GM18873 (cell line): Measurements from ENCODE around the gene ONECUT1.

Experiments used
- ATAC-seq: cut with Tn5 transposase; IDR thresholded peaks from one replicate; pipeline ENCODE4 v1.9.1; 2021; ENCODE audit warnings: mild to moderate bottlenecking, moderate library complexity, moderate number of reproducible peaks; ENCODE audit not compliant: unreplicated experiment, low FRiP score

The ONECUT1 gene

GRCh38 chr15:52783929-52784798, 6.0 kb downstream of the ONECUT1 start:
- ATAC-seq = no peak

GRCh38 chr15:52783191-52783829, 6.8 kb downstream of the ONECUT1 start:
- no peak for ATAC-seq

DNA sequence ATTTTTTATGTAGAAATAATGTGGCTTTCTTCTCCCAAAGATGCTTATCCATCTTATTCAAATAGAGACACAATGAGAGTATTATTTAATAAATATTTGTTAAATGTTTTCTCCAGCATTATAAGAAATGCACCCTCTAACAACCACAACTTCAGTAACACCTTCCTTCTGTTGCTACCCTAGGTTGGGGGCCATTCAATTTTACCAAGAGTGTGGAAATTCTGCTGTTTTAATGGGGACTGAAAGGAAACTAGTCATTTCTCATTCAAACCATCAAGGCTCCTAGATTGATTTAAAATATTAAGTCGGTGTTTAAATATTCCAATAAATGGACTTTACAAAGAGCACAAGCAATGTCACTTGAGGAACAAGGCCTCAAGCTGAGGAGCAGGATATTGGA, 7.6 kb downstream of the ONECUT1 start:
- ATAC-seq = no peak

GRCh38 chr15:52780172-52780980, 9.8 kb downstream of the ONECUT1 start:
- ATAC-seq = peak; percentile 55

GRCh38 chr15:52778457-52778856, 11.7 kb downstream of the ONECUT1 start:
- ATAC-seq = no peak

GRCh38 chr15:52772766-52773165, 17.4 kb downstream of the ONECUT1 start:
- ATAC-seq = no peak

DNA sequence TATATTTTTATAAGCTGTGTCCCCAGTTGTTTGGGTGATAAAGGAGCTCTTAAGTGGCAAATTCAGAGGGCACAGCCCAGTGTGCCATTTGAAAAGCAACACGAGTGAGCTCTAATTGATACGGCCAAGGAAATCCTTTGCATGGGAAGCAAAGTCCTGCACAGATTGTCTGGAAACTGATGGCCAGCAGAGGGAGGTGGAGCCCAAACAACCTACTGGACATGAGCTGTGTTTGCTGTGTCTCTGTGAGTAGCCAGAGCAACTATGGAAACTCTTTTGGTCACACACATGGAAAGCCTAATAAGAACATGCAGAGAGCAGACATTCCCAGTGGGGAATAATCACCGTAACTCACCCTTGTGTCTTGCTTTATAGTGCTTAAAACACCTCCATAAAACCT, 24.4 kb downstream of the ONECUT1 start:
- no peak for ATAC-seq

- no peak for ATAC-seq
Measured at GRCh38 chr15:52764731-52765130, 25.4 kb downstream of the ONECUT1 start.

DNA sequence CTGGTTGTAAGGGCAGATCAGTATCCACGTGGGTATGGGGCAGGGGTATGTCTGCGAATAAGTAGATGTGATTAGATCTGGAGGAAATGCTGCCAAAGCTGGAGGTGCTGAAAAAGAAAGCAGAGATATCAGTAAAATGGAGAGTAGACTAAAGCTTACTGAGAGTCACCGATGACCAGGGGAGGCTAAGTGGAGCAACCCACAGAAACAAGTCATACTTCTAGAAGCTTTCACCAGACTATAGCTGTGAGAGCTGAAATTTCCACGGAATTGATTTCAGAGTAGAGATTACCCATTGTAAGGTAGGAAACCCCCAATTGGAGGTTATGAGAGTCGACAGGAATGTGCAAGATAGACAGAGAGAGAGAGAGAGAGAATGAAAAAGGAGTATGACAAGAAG, 27.5 kb downstream of the ONECUT1 start:
- ATAC-seq = no peak

- no peak for ATAC-seq
Measured at GRCh38 chr15:52760562-52760961, 29.6 kb downstream of the ONECUT1 start.

DNA sequence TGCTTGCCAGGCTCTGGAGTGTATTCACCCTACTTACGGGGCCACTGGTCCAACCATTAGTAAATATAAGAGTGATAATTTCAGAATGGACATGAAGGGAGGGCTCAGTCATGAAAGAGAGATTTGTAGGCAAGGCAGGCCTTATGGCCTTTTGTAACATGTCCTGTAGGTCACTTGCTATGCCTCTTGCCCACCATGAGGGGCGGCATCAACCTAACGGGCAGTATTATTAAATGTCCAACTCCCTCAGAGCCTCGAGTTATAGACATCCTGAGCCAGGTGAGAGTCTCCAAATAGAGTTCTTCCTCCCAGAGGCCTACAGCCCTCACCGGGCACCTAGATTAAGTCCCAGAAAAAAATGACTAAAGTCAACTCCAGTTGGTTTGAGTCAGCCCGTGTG, 30.2 kb downstream of the ONECUT1 start:
- ATAC-seq = no peak

- ATAC-seq = no peak
Measured at GRCh38 chr15:52757496-52757895, 32.6 kb downstream of the ONECUT1 start.

DNA sequence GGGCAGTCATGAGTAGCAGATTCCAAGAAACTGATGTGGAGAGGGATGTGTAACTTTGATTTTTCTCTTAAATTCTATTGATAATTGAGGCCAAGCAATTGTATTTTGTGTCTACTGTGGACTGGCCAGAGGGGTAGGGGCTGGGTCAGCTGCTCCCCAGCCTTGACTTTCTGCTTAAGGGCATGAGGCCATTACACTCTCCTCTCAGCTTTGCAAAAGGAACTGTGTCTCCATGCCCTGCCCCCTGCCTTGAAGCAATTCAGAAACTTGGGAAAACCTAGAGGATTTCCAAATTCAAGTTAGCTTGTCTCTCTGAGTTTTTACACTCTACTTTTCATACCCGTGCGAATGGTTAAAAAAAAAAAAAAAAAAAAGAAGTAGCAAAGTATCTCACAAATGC, 38.6 kb downstream of the ONECUT1 start:
- no peak for ATAC-seq

DNA sequence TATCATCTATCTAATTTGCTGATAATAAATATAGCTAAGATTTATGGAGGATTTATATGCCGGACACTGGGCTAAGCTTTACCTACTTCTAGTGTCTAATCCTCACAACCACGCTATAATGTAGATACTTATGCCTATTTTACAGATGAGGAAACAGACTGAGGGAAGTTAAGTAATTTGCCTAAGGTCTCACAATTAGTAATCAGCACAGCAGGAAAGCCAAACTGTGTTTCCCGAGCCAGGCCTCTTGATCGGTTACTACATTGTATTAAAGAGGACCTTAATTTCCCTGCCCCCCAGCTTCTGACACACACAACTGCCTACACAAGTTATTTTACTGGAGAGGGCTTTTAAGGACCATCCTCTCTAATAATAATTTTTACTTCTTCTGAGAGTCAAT, 40.9 kb downstream of the ONECUT1 start:
- ATAC-seq = no peak

DNA sequence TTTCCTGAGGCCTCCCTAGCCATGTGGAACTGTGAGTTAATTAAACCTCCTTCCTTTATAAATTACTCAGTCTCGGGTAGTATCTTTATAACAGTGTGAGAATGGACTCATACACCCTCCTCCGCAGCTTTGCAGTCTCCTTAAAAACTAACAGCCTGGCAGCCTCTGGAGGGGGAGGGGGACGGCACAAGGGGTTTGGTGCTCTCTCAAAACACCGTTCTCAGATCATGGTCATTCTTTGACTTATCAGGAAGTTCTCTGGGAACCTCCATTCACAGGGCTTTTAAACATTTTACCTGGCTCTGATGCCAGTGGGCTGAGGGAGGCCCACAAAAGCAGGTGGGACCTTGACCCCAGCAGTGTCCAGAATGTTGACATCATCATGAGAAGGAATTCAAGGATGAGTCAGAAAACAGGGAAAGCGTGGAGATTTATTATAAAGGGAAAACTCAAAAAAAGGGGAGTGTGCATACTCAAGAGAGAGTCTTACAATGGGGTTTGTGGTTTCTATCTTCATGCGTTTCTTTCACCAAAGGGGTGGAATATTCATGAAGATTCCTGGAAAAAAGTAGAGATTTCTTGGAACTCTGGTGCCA, 43.9 kb downstream of the ONECUT1 start:
- ATAC-seq = no peak

DNA sequence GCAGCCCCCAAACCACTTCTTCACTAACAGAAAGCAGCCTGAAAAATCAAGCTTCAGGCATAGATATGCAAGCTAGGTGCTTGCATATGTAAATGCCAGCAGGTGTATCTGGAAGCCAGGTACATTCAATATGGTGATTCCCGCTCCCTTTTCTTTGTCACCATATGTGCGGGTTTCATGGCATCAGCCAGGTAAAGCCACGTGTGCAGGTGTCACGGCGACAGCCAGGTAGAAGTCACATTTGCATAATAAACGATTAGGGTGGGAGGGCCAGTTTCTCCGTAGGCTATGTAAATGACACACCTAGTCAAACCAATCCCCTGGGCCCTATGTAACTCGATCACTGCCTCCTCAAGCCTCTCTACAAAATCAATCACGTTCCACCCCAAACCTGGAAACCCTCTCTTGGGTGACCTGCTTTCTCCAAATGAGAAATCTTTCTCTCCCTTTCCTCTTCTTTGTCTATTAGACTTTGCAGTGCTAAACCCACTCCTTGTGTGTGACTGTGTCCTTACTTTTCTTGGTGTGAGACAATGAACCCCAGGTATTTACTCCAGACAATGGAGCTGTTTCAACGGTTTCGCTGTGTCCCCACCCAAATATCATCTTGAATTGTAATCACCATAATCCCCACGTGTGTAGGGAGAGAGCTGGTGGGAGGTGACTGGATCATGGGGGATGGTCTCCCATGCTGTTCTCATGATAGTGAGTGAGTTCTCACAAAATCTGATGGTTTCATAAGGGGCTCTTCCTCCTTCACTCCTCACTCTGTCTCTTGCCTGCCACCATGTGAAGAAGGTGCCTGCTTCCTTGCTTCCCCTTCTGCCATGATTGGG, 44.6 kb downstream of the ONECUT1 start:
- ATAC-seq = no peak

DNA sequence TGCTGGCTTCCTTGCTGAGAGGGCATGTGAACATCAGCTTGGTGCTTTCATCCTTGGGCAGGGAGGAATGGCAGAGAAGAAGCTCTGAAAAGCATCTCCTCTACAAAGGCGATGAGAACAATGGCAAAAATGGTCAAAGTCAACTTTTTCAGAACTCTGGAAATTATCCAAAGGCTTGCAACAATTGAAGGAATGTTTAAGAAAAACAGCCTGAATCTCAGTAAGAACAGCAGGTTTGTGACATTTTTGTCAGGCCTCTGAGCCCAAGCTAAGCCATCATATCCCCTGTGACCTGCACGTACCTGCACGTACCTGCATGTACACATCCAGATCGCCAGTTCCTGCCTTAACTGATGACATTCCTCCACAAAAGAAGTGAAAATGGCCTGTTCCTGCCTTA, 51.8 kb downstream of the ONECUT1 start:
- no peak for ATAC-seq

- ATAC-seq = no peak
Measured at GRCh38 chr15:52737720-52738119, 52.4 kb downstream of the ONECUT1 start.

DNA sequence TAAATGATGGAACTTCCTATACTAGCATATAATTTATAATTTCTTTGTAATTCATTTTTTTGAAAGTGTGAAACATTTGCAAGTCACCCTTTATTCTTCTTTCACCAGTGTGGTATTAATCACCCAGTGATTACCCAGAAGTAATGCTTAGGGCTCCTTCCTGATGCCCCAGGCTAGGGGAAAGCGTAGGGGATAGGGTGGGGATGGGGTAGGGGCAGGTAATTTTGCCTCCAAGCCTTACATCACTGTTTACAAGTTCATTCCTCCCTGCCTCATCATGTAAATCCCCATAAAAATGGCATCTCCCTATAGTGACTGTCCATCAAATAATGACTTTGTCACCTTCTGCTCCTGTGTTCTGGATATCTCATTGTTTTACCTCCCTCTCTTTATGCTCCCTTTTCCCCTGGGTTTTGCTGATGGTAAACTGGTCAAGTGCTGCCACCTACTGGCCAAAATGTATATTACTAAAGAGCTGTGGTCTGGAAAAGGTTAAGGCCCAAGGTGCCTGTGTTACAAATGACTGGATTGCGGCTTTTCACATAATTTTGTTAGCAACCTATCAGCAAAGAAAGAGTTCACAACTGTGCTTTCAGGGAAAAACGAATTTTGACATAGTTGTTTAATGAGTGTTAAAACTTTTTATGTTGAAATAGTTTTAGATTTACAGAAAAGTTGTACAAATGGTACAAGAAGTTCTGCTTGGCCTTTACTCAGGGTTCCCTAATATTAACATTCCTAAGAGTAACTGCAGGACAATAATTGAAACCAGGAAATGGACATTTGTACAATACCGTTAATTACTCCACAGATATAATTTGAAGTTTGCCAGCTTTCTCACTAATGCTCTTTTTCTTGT, 54.7 kb downstream of the ONECUT1 start:
- ATAC-seq = no peak
